ENCODE measurements around the gene GATAD2A.

GATAD2A gene

GRCh38 chr19:19550972-19551852, 145.7 kb downstream of the GATAD2A start:
- no peak overlapping the region for H3K27ac ChIP-seq (replicated peaks)
- TF ChIP-seq CTCF (IDR thresholded peaks at IDR 0.05; ENCODE audit: insufficient read depth, low read length), result no peak
- no peak for TF ChIP-seq POLR2AphosphoS5 (IDR thresholded peaks at IDR 0.05; ENCODE audit: low read depth)
- no peak for TF ChIP-seq GABPA (IDR thresholded peaks at IDR 0.05; ENCODE audit: low read depth)
- no peak for TF ChIP-seq SPI1 (IDR thresholded peaks at IDR 0.05; ENCODE audit: borderline replicate concordance, low read depth)
- TF ChIP-seq REST (IDR thresholded peaks at IDR 0.05; ENCODE audit: insufficient replicate concordance, low read depth), result no peak
- H3K4me3 ChIP-seq (replicated peaks; ENCODE audit: insufficient read depth, low read length), result no peak overlapping the region
- DNase-seq (ENCODE audit: low read depth in 1 of 2, low spot score in 1 of 2), result no peak
- no peaks in the 10 kb centered on the region for H3K27me3 ChIP-seq (ENCODE audit: insufficient read depth, poor library complexity, severe bottlenecking)

- H3K27ac ChIP-seq (replicated peaks), result no peak overlapping the region
- no peak for DNase-seq (ENCODE audit: low read depth in 1 of 2, low spot score in 1 of 2)
- no peaks in the 10 kb centered on the region for H3K27me3 ChIP-seq (ENCODE audit: insufficient read depth, poor library complexity, severe bottlenecking)
- H3K4me3 ChIP-seq (replicated peaks; ENCODE audit: insufficient read depth, low read length), result no peak overlapping the region
- TF ChIP-seq CTCF (IDR thresholded peaks at IDR 0.05; ENCODE audit: insufficient read depth, low read length) (no peak), POLR2AphosphoS5 (IDR thresholded peaks at IDR 0.05; ENCODE audit: low read depth) (no peak), SPI1 (IDR thresholded peaks at IDR 0.05; ENCODE audit: borderline replicate concordance, low read depth) (no peak), GABPA (IDR thresholded peaks at IDR 0.05; ENCODE audit: low read depth) (no peak), REST (IDR thresholded peaks at IDR 0.05; ENCODE audit: insufficient replicate concordance, low read depth) (no peak)
Measured at GRCh38 chr19:19551853-19552192, 146.3 kb downstream of the GATAD2A start.

- H3K27me3 ChIP-seq (ENCODE audit: insufficient read depth, poor library complexity, severe bottlenecking), result no peaks in the 10 kb centered on the region
- no peak overlapping the region for H3K27ac ChIP-seq (replicated peaks)
- DNase-seq (ENCODE audit: low read depth in 1 of 2, low spot score in 1 of 2), result peak in 1 of 2 experiments; percentile 45
- TF ChIP-seq GABPA (IDR thresholded peaks at IDR 0.05; ENCODE audit: low read depth) (no peak), REST (IDR thresholded peaks at IDR 0.05; ENCODE audit: insufficient replicate concordance, low read depth) (no peak), CTCF (IDR thresholded peaks at IDR 0.05; ENCODE audit: insufficient read depth, low read length) (peak; percentile 28)
- no peak overlapping the region for H3K4me3 ChIP-seq (replicated peaks; ENCODE audit: insufficient read depth, low read length)
Measured at GRCh38 chr19:19552798-19553197, 147.3 kb downstream of the GATAD2A start.
